AG09309 (cell line): ENCODE measurements around the gene LRMDA.

Experiments
- DNase-seq: peaks from one replicate; pipeline ENCODE4 v3.0.0-alpha.2; 2010; ENCODE audit warnings: low read depth
- H3K4me3 ChIP-seq: 2 replicates; pipeline ENCODE4 v1.5.1; 2011; ENCODE audit warnings: mild to moderate bottlenecking, low read depth, low read length, moderate library complexity; ENCODE audit not compliant: control insufficient read depth
- CTCF ChIP-seq: IDR thresholded peaks from 2 replicates; pipeline ENCODE4 v1.5.1; 2011; ENCODE audit warnings: mild to moderate bottlenecking, low read depth, low read length, inconsistent platforms; ENCODE audit not compliant: insufficient read depth, control insufficient read depth; ENCODE audit errors: missing control alignments

The LRMDA gene

GRCh38 chr10:76088008-76088407 lies 656.6 kb downstream of the LRMDA start:
- no peak for DNase-seq
- no peak overlapping the region for H3K4me3 ChIP-seq
- no peak for TF ChIP-seq CTCF

- TF ChIP-seq CTCF: no peak
- no peak for DNase-seq
- H3K4me3 ChIP-seq: no peak overlapping the region
These were observed 657.6 kb downstream of the LRMDA start for GRCh38 chr10:76088980-76089379.

- no peak for TF ChIP-seq CTCF
- no peak overlapping the region for H3K4me3 ChIP-seq
- DNase-seq: no peak
These were observed 658.2 kb downstream of the LRMDA start for GRCh38 chr10:76089556-76090180.

GRCh38 chr10:76091926-76092325 lies 660.5 kb downstream of the LRMDA start:
- no peak for TF ChIP-seq CTCF
- no peak for DNase-seq
- no peak overlapping the region for H3K4me3 ChIP-seq

- no peak for TF ChIP-seq CTCF
- DNase-seq: no peak
- no peak overlapping the region for H3K4me3 ChIP-seq
These were observed 675.2 kb downstream of the LRMDA start for GRCh38 chr10:76106611-76107010.

DNA sequence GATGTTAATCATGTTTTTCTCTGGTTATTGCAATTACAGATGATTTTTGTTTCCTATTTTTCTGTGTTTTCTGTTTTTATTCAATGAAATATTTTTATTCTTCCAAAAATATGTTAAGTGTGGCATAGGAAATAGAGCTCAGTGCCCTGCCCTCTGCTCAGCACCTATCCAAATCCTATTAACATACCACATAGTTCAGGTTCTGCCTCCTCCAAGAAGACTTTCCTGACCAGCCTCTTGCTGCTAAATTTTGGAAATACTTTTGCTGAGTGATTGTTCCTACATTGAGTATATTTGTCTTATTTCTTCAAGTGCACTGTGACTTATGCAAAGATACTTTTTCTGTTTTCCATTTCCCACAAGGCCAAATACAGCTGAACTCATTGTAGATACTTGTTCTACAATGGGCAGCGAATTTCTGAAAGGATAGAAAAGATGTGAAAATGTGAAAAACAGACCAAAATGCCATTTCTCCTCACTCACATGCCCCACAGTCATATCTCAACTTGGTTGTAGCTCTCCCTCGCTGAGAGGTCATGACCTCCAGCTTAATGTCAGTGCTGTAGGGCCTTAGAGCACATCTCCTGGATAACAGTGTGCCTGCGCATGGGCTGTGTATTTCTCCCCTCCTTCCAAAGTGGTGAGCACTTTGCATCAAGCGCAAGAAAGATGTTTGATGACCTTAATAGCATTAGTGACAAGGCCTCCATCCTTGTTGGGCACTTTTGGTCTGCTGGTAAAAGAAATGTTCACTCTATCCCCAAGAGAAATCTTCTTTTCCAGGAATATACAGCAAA lies 677.3 kb downstream of the LRMDA start:
- DNase-seq: no peak
- no peak for TF ChIP-seq CTCF
- H3K4me3 ChIP-seq: no peak overlapping the region
